ENCODE results near the gene CTBP1.

Gene CTBP1

DNA sequence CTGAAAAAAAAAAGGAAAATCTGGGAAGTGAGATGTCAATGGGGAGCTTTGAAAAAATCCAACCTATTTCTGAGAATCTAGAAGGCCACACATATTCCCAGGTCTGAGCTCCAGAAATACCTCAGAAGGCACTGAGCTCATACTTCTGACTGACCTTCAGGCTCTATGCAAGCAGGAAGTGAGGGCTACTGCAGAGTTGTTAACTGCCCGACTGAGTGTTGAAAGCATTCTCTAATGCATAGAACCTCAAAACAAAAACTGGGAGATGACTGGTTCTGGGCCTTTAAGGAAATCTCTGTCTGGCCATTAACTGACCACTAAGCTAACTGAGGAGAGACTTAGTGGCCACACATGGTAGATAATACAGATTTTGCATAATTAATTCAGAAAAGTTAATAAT, 69.0 kb downstream of the CTBP1 start:
- DNase-seq (ENCODE audit: low read depth): no peak
- peaks cover 18% of the 10 kb centered on the region for H3K9me3 ChIP-seq (ENCODE audit: control insufficient read depth, low read length)
- no peak overlapping the region for H3K4me3 ChIP-seq (ENCODE audit: low read length)
- H3K9ac ChIP-seq (ENCODE audit: low read length): no peak overlapping the region
- no peaks in the 10 kb centered on the region for H3K27me3 ChIP-seq (replicated peaks; ENCODE audit: control insufficient read depth, insufficient read depth, low read length)
- peaks cover 11% of the 10 kb centered on the region for H3K4me1 ChIP-seq (ENCODE audit: control insufficient read depth, insufficient read depth, low read length)
- H3K36me3 ChIP-seq (ENCODE audit: control insufficient read depth, insufficient read depth, low read length, severe bottlenecking): no peaks in the 10 kb centered on the region

DNA sequence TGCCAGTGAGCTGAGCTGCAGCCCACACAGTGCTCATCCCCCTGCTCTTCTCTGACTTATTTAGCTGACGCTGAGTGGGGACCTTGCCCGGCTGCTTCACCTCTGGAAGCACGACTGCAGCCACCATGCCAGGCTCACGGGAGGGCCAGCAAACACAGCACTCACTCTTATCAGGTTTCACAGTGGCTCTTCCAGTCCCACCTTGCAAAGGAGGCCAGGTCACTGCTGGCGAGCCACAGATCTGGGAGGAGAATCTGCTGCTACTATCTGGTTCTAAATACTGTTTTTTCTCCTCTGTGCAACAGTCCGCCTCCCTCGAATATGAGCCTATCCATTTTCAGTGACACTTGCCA, 69.9 kb downstream of the CTBP1 start:
- peaks cover 5% of the 10 kb centered on the region for H3K4me1 ChIP-seq (ENCODE audit: control insufficient read depth, insufficient read depth, low read length)
- DNase-seq (ENCODE audit: low read depth): no peak
- peaks cover 18% of the 10 kb centered on the region for H3K9me3 ChIP-seq (ENCODE audit: control insufficient read depth, low read length)
- no peak overlapping the region for H3K9ac ChIP-seq (ENCODE audit: low read length)
- H3K27me3 ChIP-seq (replicated peaks; ENCODE audit: control insufficient read depth, insufficient read depth, low read length): no peaks in the 10 kb centered on the region
- H3K4me3 ChIP-seq (ENCODE audit: low read length): no peak overlapping the region
- no peaks in the 10 kb centered on the region for H3K36me3 ChIP-seq (ENCODE audit: control insufficient read depth, insufficient read depth, low read length, severe bottlenecking)

DNA sequence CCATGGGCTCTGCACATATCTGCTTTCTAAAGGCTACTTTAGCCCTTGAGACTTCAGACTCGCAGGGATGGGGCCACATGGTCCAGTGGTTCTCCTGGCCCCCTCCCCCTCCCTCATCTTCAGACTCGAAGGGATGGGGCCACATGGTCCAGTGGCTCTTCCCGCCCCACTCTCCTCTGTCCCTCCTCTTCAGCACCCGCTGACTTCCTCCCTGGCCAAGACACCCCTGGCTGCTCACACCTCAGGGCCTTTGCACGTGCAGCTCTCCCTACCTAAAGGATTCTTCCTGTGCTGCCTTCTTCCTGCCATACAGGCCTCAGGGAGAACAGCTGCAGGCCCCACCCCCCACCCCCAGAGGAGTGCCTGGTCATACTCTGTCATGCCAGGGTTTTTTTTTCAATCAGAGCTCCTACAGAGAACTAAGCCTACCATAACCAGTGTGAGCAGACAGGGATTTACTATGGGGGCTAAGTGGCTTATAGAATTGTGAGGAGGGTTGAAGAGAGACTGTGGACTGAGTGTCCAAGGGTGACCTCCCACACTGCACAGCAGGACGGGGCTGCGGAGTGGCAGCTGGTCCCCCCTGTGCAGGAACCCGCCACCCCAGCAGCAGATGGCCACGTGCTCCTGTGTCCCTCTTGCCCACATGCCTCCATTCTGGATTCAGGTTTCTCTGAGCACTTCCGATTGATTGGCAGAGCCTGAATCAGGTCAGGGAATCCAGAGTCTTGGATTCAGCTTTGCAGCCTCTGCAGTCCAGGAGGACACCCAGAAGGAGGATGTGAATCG, 70.4 kb downstream of the CTBP1 start:
- H3K36me3 ChIP-seq (ENCODE audit: control insufficient read depth, insufficient read depth, low read length, severe bottlenecking): no peaks in the 10 kb centered on the region
- no peak for DNase-seq (ENCODE audit: low read depth)
- peaks cover 18% of the 10 kb centered on the region for H3K9me3 ChIP-seq (ENCODE audit: control insufficient read depth, low read length)
- H3K9ac ChIP-seq (ENCODE audit: low read length): no peak overlapping the region
- H3K4me1 ChIP-seq (ENCODE audit: control insufficient read depth, insufficient read depth, low read length): peaks cover 7% of the 10 kb centered on the region
- no peak overlapping the region for H3K4me3 ChIP-seq (ENCODE audit: low read length)
- H3K27me3 ChIP-seq (replicated peaks; ENCODE audit: control insufficient read depth, insufficient read depth, low read length): no peaks in the 10 kb centered on the region

GRCh38 chr4:1177274-1178141, 71.4 kb downstream of the CTBP1 start:
- H3K9ac ChIP-seq (ENCODE audit: low read length): no peak overlapping the region
- no peaks in the 10 kb centered on the region for H3K36me3 ChIP-seq (ENCODE audit: control insufficient read depth, insufficient read depth, low read length, severe bottlenecking)
- no peaks in the 10 kb centered on the region for H3K27me3 ChIP-seq (replicated peaks; ENCODE audit: control insufficient read depth, insufficient read depth, low read length)
- H3K4me1 ChIP-seq (ENCODE audit: control insufficient read depth, insufficient read depth, low read length): peaks cover 14% of the 10 kb centered on the region
- no peak for DNase-seq (ENCODE audit: low read depth)
- peaks cover 15% of the 10 kb centered on the region for H3K9me3 ChIP-seq (ENCODE audit: control insufficient read depth, low read length)
- no peak overlapping the region for H3K4me3 ChIP-seq (ENCODE audit: low read length)

GRCh38 chr4:1176398-1177273, 72.3 kb downstream of the CTBP1 start:
- Histone ChIP-seq H3K9me3 (ENCODE audit: control insufficient read depth, low read length) (peaks cover 9% of the 10 kb centered on the region), H3K4me1 (ENCODE audit: control insufficient read depth, insufficient read depth, low read length) (peaks cover 14% of the 10 kb centered on the region), H3K4me3 (ENCODE audit: low read length) (no peak overlapping the region), H3K9ac (ENCODE audit: low read length) (no peak overlapping the region), H3K36me3 (ENCODE audit: control insufficient read depth, insufficient read depth, low read length, severe bottlenecking) (no peaks in the 10 kb centered on the region), H3K27me3 (replicated peaks; ENCODE audit: control insufficient read depth, insufficient read depth, low read length) (no peaks in the 10 kb centered on the region)
- DNase-seq (ENCODE audit: low read depth): no peak

GRCh38 chr4:1175635-1176229, 73.2 kb downstream of the CTBP1 start:
- H3K36me3 ChIP-seq (ENCODE audit: control insufficient read depth, insufficient read depth, low read length, severe bottlenecking): no peaks in the 10 kb centered on the region
- peak overlapping the region; percentile 45 for H3K9ac ChIP-seq (ENCODE audit: low read length)
- peaks cover 5% of the 10 kb centered on the region for H3K9me3 ChIP-seq (ENCODE audit: control insufficient read depth, low read length)
- no peaks in the 10 kb centered on the region for H3K27me3 ChIP-seq (replicated peaks; ENCODE audit: control insufficient read depth, insufficient read depth, low read length)
- no peak for DNase-seq (ENCODE audit: low read depth)
- H3K4me1 ChIP-seq (ENCODE audit: control insufficient read depth, insufficient read depth, low read length): peaks cover 14% of the 10 kb centered on the region
- no peak overlapping the region for H3K4me3 ChIP-seq (ENCODE audit: low read length)

- DNase-seq (ENCODE audit: low read depth): no peak
- H3K27me3 ChIP-seq (replicated peaks; ENCODE audit: control insufficient read depth, insufficient read depth, low read length): no peaks in the 10 kb centered on the region
- peaks cover 18% of the 10 kb centered on the region for H3K4me1 ChIP-seq (ENCODE audit: control insufficient read depth, insufficient read depth, low read length)
- no peak overlapping the region for H3K4me3 ChIP-seq (ENCODE audit: low read length)
- peak overlapping the region; percentile 45 for H3K9ac ChIP-seq (ENCODE audit: low read length)
- H3K9me3 ChIP-seq (ENCODE audit: control insufficient read depth, low read length): peaks cover 3% of the 10 kb centered on the region
- peaks cover 5% of the 10 kb centered on the region for H3K36me3 ChIP-seq (ENCODE audit: control insufficient read depth, insufficient read depth, low read length, severe bottlenecking)
These were observed 73.8 kb downstream of the CTBP1 start for GRCh38 chr4:1174941-1175634.

GRCh38 chr4:1172971-1173757, 75.8 kb downstream of the CTBP1 start:
- Histone ChIP-seq H3K9ac (ENCODE audit: low read length) (peak overlapping the region; percentile 80), H3K27me3 (replicated peaks; ENCODE audit: control insufficient read depth, insufficient read depth, low read length) (no peaks in the 10 kb centered on the region), H3K9me3 (ENCODE audit: control insufficient read depth, low read length) (no peaks in the 10 kb centered on the region), H3K4me3 (ENCODE audit: low read length) (peak overlapping the region; percentile 62), H3K36me3 (ENCODE audit: control insufficient read depth, insufficient read depth, low read length, severe bottlenecking) (peaks cover 16% of the 10 kb centered on the region), H3K4me1 (ENCODE audit: control insufficient read depth, insufficient read depth, low read length) (peaks cover 20% of the 10 kb centered on the region)
- peak; percentile 60 for DNase-seq (ENCODE audit: low read depth)

DNA sequence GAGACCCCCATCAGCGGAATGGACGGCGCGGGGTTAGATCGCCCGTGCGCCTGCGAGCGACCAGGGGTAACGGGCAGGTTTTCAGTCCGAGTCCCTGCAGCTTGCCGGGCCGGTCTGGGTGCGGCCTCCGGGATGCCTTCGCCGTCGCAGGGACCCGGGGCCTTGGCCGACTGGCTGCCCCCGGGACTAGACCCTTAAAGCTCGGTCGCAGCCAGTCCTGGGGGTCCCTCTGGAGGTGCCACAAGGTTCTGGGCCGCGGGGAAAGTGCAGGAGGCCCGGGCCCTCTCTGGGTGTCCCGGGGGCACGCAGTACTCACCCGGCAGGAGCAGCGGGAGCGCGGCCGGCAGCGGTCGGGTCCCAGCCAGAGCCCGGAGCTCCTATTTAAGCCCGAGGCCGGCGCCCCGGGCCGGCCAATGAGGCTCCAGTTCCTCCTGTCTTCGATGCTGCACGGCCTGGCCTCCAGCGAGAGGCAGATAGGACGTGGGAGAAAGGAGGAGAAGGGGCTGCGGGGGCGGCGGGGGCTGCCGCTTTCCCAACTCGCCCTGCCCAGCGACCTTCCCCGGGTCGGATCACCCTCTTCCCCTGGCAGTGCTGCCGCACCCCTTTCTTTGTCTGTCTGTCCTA, 76.6 kb downstream of the CTBP1 start, which contains the start of gene SPON2:
SPON2 (minus strand) TSS at position 356 of the 624 bp plus-strand sequence.
- H3K9ac ChIP-seq (ENCODE audit: low read length): peak within 1 kb of the TSS; percentile 89
- peak within 1 kb of the TSS; percentile 80 for H3K4me3 ChIP-seq (ENCODE audit: low read length)
- no peaks in the 10 kb centered on the region for H3K9me3 ChIP-seq (ENCODE audit: control insufficient read depth, low read length)
- H3K36me3 ChIP-seq (ENCODE audit: control insufficient read depth, insufficient read depth, low read length, severe bottlenecking): peaks cover 16% of the 10 kb centered on the region
- DNase-seq (ENCODE audit: low read depth): no peak
- peaks cover 26% of the 10 kb centered on the region for H3K4me1 ChIP-seq (ENCODE audit: control insufficient read depth, insufficient read depth, low read length)
- H3K27me3 ChIP-seq (replicated peaks; ENCODE audit: control insufficient read depth, insufficient read depth, low read length): no peaks in the 10 kb centered on the region
